ENCODE results near the gene PRR12. TPM values are rescaled to one million over a fixed set of nuclear protein-coding genes. Genes with fewer than 3 reads are reported as not detected.
A peak's percentile ranks its signal among the peaks of the same experiment; 100 is the strongest.

Gene PRR12
- total and polyA plus RNA-seq, 9 of the 15 experiments (the other 6 are each of a cell fraction or from before 2014, with no cell fraction given) = 0.01 to 21.1 (median 0.98) TPM

- TF ChIP-seq TAF15 (IDR thresholded peaks at IDR 0.05; ENCODE audit: low read depth, low read length) (no peak), COPS2 (conservative IDR thresholded peaks at IDR 0.05) (no peak), ZNF282 (CRISPR knock-in tag; IDR thresholded peaks at IDR 0.05) (no peak), ARID2 (IDR thresholded peaks at IDR 0.05) (no peak), EWSR1 (IDR thresholded peaks at IDR 0.05; ENCODE audit: borderline replicate concordance, low read depth, partially characterized antibody) (no peak), BRD9 (IDR thresholded peaks at IDR 0.05; ENCODE audit: low read depth, partially characterized antibody) (peak; percentile 53), ZBTB1 (CRISPR knock-in tag; IDR thresholded peaks at IDR 0.05; ENCODE audit: borderline replicate concordance, low read depth) (0 out of 2 replicates have a peak, but pooled peaks have one; percentile 29), DACH1 (IDR thresholded peaks at IDR 0.05; ENCODE audit: partially characterized antibody) (no peak), PML (IDR thresholded peaks at IDR 0.05; ENCODE audit: low read length) (peak; percentile 92), SPI1 (IDR thresholded peaks at IDR 0.05; ENCODE audit: borderline replicate concordance, low read depth, low read length) (peak; percentile 86), ZNF184 (CRISPR knock-in tag; IDR thresholded peaks at IDR 0.05) (no peak), NR3C1 (CRISPR knock-in tag; IDR thresholded peaks at IDR 0.05) (no peak), ZNF263 (CRISPR knock-in tag; IDR thresholded peaks at IDR 0.05; ENCODE audit: borderline replicate concordance) (peak; percentile 69), TAF1 (IDR thresholded peaks at IDR 0.05; ENCODE audit: control insufficient read depth, extremely low read depth, insufficient read depth, low read length, severe bottlenecking) (peak; percentile 97), PREB (CRISPR knock-in tag; IDR thresholded peaks at IDR 0.05) (no peak), CREB1 (IDR thresholded peaks at IDR 0.05) (no peak; the same call in 1 of the 2 replicates), CREB1 (CRISPR knock-in tag; IDR thresholded peaks at IDR 0.05) (peak; percentile 78), ZNF707 (CRISPR knock-in tag; conservative IDR thresholded peaks at IDR 0.05) (no peak), SP2 (IDR thresholded peaks at IDR 0.05; ENCODE audit: extremely low read depth, low read depth, low read length, poor library complexity, severe bottlenecking) (no peak), ZBTB2 (IDR thresholded peaks at IDR 0.05) (no peak), ZNF41 (CRISPR knock-in tag; conservative IDR thresholded peaks at IDR 0.05) (no peak), SMARCA4 (IDR thresholded peaks at IDR 0.05) (no peak), ARNT (IDR thresholded peaks at IDR 0.05) (peak; percentile 90), RAD21 (CRISPR knock-in tag; conservative IDR thresholded peaks at IDR 0.05 in 1 of 2, IDR thresholded peaks at IDR 0.05 in 1 of 2) (no peak), BMI1 (IDR thresholded peaks at IDR 0.05; ENCODE audit: low read length) (no peak), JUN (IDR thresholded peaks at IDR 0.05; ENCODE audit: borderline replicate concordance, low read depth, low read length) (peak; percentile 36; the same call in 1 of the 2 replicates), JUN (CRISPR knock-in tag; IDR thresholded peaks at IDR 0.05; ENCODE audit: borderline replicate concordance) (no peak), USF2 (CRISPR knock-in tag; IDR thresholded peaks at IDR 0.05) (no peak)
Observed at GRCh38 chr19:49580264-49581006, 10.5 kb upstream of the PRR12 start, which contains the start of gene NOSIP (continued).

Measured in K562 (cell line).